ENCODE measurements around the gene LINGO1. TPM values are rescaled to one million over a fixed set of nuclear protein-coding genes. Genes with fewer than 3 reads are reported as not detected.

Gene LINGO1
- total and polyA plus RNA-seq, 9 of the 15 experiments (the other 6 are each of a cell fraction or from before 2014, with no cell fraction given) = 0.07 to 15.3 (median 2.1) TPM

DNA sequence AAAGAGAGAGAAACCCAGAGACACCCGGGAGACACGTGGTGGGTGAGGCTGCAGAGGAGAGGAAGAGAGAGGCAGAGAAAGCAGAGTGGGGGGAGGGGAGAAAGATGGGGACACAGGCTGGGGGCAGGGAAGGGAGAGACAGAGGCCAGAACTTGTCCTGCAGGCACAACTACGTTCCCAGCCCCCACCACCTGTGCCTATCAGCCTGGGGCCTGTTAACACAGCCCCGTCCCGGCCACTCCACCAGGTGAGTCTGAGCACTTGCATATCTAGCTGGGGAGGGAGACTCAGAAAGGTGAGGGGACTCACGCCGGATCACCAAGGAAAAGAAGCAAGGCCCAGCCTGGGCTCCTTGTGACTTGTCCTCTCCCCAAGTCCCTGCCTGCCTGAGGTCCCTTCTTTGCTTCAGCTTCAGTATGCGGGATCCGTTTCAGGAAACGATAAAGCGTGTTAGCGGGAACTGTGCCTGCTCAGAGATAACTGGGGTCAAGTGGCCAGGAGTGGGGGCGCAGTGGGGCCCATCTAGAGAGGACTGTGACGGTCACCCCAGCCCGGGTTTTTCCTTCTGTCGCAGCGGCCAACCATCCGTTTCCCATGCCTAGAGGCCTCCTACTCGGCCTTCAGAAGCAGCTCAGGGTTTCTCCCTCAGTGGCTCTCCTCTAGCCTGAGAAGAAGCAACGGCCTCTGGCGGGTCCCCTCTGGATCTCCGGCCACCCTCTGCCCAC is 10.3 kb downstream of the LINGO1 start (continued):
- TF ChIP-seq, protein P1, sequence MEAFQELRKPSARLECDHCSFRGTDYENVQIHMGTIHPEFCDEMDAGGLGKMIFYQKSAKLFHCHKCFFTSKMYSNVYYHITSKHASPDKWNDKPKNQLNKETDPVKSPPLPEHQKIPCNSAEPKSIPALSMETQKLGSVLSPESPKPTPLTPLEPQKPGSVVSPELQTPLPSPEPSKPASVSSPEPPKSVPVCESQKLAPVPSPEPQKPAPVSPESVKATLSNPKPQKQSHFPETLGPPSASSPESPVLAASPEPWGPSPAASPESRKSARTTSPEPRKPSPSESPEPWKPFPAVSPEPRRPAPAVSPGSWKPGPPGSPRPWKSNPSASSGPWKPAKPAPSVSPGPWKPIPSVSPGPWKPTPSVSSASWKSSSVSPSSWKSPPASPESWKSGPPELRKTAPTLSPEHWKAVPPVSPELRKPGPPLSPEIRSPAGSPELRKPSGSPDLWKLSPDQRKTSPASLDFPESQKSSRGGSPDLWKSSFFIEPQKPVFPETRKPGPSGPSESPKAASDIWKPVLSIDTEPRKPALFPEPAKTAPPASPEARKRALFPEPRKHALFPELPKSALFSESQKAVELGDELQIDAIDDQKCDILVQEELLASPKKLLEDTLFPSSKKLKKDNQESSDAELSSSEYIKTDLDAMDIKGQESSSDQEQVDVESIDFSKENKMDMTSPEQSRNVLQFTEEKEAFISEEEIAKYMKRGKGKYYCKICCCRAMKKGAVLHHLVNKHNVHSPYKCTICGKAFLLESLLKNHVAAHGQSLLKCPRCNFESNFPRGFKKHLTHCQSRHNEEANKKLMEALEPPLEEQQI (IDR thresholded peaks at IDR 0.05) = no peak
- TF ChIP-seq ZFX (CRISPR knock-in tag; IDR thresholded peaks at IDR 0.05) (peak; percentile 51), KAT8 (IDR thresholded peaks at IDR 0.05; ENCODE audit: low read depth) (no peak), TRIM25 (IDR thresholded peaks at IDR 0.05; ENCODE audit: borderline replicate concordance) (no peak), ZKSCAN1 (IDR thresholded peaks at IDR 0.05; ENCODE audit: low read depth, low read length) (no peak), POLR2B (IDR thresholded peaks at IDR 0.05; ENCODE audit: low read depth, partially characterized antibody) (no peak), RBM22 (IDR thresholded peaks at IDR 0.05; ENCODE audit: low read depth, low read length, poor library complexity, severe bottlenecking) (no peak), PRPF4 (IDR thresholded peaks at IDR 0.05; ENCODE audit: insufficient read depth, low read depth, low read length, poor library complexity, severe bottlenecking) (no peak), NCOR1 (IDR thresholded peaks at IDR 0.05) (peak; percentile 22; the same call in 1 of the 2 replicates), RAD51 (IDR thresholded peaks at IDR 0.05; ENCODE audit: borderline replicate concordance, low read depth) (no peak; the same call in 1 of the 2 replicates), ATF4 (CRISPR knock-in tag; IDR thresholded peaks at IDR 0.05) (no peak), ZNF589 (CRISPR knock-in tag; IDR thresholded peaks at IDR 0.05; ENCODE audit: low read depth) (no peak), BCL6 (CRISPR knock-in tag; IDR thresholded peaks at IDR 0.05) (no peak), E2F1 (CRISPR knock-in tag; IDR thresholded peaks at IDR 0.05) (no peak), NFE2L1 (tag; IDR thresholded peaks at IDR 0.05; ENCODE audit: borderline replicate concordance, low read depth) (no peak), ZNF445 (CRISPR knock-in tag; IDR thresholded peaks at IDR 0.05; ENCODE audit: low read depth) (no peak), MED1 (CRISPR knock-in tag; IDR thresholded peaks at IDR 0.05; ENCODE audit: borderline replicate concordance) (no peak), MCM7 (IDR thresholded peaks at IDR 0.05) (no peak), ZNF217 (CRISPR knock-in tag; IDR thresholded peaks at IDR 0.05) (no peak), ZKSCAN8 (CRISPR knock-in tag; IDR thresholded peaks at IDR 0.05) (no peak)
- TF ChIP-seq, protein P2, sequence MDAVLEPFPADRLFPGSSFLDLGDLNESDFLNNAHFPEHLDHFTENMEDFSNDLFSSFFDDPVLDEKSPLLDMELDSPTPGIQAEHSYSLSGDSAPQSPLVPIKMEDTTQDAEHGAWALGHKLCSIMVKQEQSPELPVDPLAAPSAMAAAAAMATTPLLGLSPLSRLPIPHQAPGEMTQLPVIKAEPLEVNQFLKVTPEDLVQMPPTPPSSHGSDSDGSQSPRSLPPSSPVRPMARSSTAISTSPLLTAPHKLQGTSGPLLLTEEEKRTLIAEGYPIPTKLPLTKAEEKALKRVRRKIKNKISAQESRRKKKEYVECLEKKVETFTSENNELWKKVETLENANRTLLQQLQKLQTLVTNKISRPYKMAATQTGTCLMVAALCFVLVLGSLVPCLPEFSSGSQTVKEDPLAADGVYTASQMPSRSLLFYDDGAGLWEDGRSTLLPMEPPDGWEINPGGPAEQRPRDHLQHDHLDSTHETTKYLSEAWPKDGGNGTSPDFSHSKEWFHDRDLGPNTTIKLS (IDR thresholded peaks at IDR 0.05; ENCODE audit: borderline replicate concordance, low read depth) = no peak
